ENCODE results near the gene MORN5.

MORN5 gene

GRCh38 chr9:122135529-122135859 is 24.2 kb upstream of the MORN5 start:
- H3K4me3 ChIP-seq (ENCODE audit: low read depth, low read length) = no peak overlapping the region
- TF ChIP-seq CTCF (IDR thresholded peaks at IDR 0.05; ENCODE audit: low read depth, low read length) (no peak), MYC (IDR thresholded peaks at IDR 0.05; ENCODE audit: low read depth, low read length) (no peak), POLR2A (IDR thresholded peaks at IDR 0.05; ENCODE audit: extremely low read depth, insufficient read length) (no peak), MAX (IDR thresholded peaks at IDR 0.05; ENCODE audit: low read depth, low read length) (no peak)
- no peak for DNase-seq (ENCODE audit: low read depth)

GRCh38 chr9:122138560-122139268 is 21.0 kb upstream of the MORN5 start:
- H3K4me3 ChIP-seq (ENCODE audit: low read depth, low read length) = no peak overlapping the region
- TF ChIP-seq CTCF (IDR thresholded peaks at IDR 0.05; ENCODE audit: low read depth, low read length) (no peak), MAX (IDR thresholded peaks at IDR 0.05; ENCODE audit: low read depth, low read length) (no peak), MYC (IDR thresholded peaks at IDR 0.05; ENCODE audit: low read depth, low read length) (no peak), POLR2A (IDR thresholded peaks at IDR 0.05; ENCODE audit: extremely low read depth, insufficient read length) (no peak)
- DNase-seq (ENCODE audit: low read depth) = no peak

GRCh38 chr9:122140368-122141193 is 19.1 kb upstream of the MORN5 start:
- no peak for DNase-seq (ENCODE audit: low read depth)
- no peak overlapping the region for H3K4me3 ChIP-seq (ENCODE audit: low read depth, low read length)
- TF ChIP-seq MAX (IDR thresholded peaks at IDR 0.05; ENCODE audit: low read depth, low read length) (no peak), CTCF (IDR thresholded peaks at IDR 0.05; ENCODE audit: low read depth, low read length) (no peak), MYC (IDR thresholded peaks at IDR 0.05; ENCODE audit: low read depth, low read length) (no peak), POLR2A (IDR thresholded peaks at IDR 0.05; ENCODE audit: extremely low read depth, insufficient read length) (no peak)

- no peak overlapping the region for H3K4me3 ChIP-seq (ENCODE audit: low read depth, low read length)
- TF ChIP-seq CTCF (IDR thresholded peaks at IDR 0.05; ENCODE audit: low read depth, low read length) (no peak), POLR2A (IDR thresholded peaks at IDR 0.05; ENCODE audit: extremely low read depth, insufficient read length) (no peak), MAX (IDR thresholded peaks at IDR 0.05; ENCODE audit: low read depth, low read length) (no peak), MYC (IDR thresholded peaks at IDR 0.05; ENCODE audit: low read depth, low read length) (no peak)
- DNase-seq (ENCODE audit: low read depth) = no peak
Measured at GRCh38 chr9:122141671-122142070, 18.0 kb upstream of the MORN5 start.

GRCh38 chr9:122143296-122143695 is 16.4 kb upstream of the MORN5 start:
- no peak for DNase-seq (ENCODE audit: low read depth)
- no peak overlapping the region for H3K4me3 ChIP-seq (ENCODE audit: low read depth, low read length)
- TF ChIP-seq POLR2A (IDR thresholded peaks at IDR 0.05; ENCODE audit: extremely low read depth, insufficient read length) (no peak), CTCF (IDR thresholded peaks at IDR 0.05; ENCODE audit: low read depth, low read length) (no peak), MYC (IDR thresholded peaks at IDR 0.05; ENCODE audit: low read depth, low read length) (no peak), MAX (IDR thresholded peaks at IDR 0.05; ENCODE audit: low read depth, low read length) (no peak)
